Type B pancreatic cell (in vitro differentiated cells): ENCODE measurements around the gene CDH7. TPM values are rescaled to one million over a fixed set of nuclear protein-coding genes. Genes with fewer than 3 reads are reported as not detected.

Experiments
- DNase-seq: peaks from one replicate; pipeline ENCODE4 v3.0.0; 2021; ENCODE audit warnings: mixed read lengths; ENCODE audit not compliant: unreplicated experiment; ENCODE audit errors: extremely low spot score
- H3K27ac Mint-ChIP-seq: 2 replicates; pipeline ENCODE4 v1.8.0; 2021; ENCODE audit warnings: mild to moderate bottlenecking, mixed read lengths
- H3K27me3 Mint-ChIP-seq: 2 replicates; pipeline ENCODE4 v1.8.0; 2021; ENCODE audit warnings: mixed read lengths
- H3K36me3 Mint-ChIP-seq: 2 replicates; pipeline ENCODE4 v1.8.0; 2021; ENCODE audit warnings: mixed read lengths
- H3K4me1 Mint-ChIP-seq: one replicate; pipeline ENCODE4 v1.8.0; 2021; ENCODE audit warnings: mixed read lengths; ENCODE audit not compliant: unreplicated experiment
- H3K4me3 Mint-ChIP-seq: 2 replicates; pipeline ENCODE4 v1.8.0; 2021; ENCODE audit warnings: mild to moderate bottlenecking, mixed read lengths
- H3K9me3 Mint-ChIP-seq: 2 replicates; pipeline ENCODE4 v1.8.0; 2021; ENCODE audit warnings: mixed read lengths
- CTCF ChIP-seq: fragments of 200-600 bp; sonication (generic); conservative IDR thresholded peaks from 2 replicates; pipeline ENCODE4 v1.5.0; 2021; ENCODE audit warnings: antibody characterized with exemption, mild to moderate bottlenecking
- total RNA-seq: library from RNA; stranded (reverse); gene quantifications from 2 replicates; pipeline ENCODE4 v1.2.1, GENCODE V29; 2021; ENCODE audit warnings: low replicate concordance

The CDH7 gene
- total RNA-seq, 1 donor from 2014 or later, result 5.5 TPM

DNA sequence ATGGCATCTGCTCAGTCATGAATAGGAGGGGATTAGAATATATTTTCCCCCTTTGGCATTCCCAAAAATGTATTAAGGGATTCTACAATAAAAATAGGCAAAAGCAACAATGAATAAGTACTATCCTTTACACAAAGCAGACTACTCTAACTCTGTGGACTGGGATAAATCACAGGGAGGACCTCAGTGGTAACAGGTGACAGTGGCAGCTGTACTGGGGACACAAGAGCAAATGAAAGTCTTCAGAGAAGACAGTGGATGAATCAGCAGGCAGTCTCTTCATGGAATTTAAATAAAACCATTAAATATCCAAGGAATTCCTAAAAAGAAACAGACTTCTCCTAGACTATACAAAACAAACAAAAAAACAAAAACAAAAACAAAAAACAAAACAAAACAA is 4.8 kb downstream of the CDH7 start:
- TF ChIP-seq CTCF, result no peak
- H3K4me3 Mint-ChIP-seq, result no peak overlapping the region
- H3K9me3 Mint-ChIP-seq, result no peaks in the 10 kb centered on the region
- peaks cover 23% of the 10 kb centered on the region for H3K27me3 Mint-ChIP-seq
- no peak for DNase-seq
- peaks cover 15% of the 10 kb centered on the region for H3K4me1 Mint-ChIP-seq
- H3K36me3 Mint-ChIP-seq, result no peaks in the 10 kb centered on the region
- no peak overlapping the region for H3K27ac Mint-ChIP-seq

DNA sequence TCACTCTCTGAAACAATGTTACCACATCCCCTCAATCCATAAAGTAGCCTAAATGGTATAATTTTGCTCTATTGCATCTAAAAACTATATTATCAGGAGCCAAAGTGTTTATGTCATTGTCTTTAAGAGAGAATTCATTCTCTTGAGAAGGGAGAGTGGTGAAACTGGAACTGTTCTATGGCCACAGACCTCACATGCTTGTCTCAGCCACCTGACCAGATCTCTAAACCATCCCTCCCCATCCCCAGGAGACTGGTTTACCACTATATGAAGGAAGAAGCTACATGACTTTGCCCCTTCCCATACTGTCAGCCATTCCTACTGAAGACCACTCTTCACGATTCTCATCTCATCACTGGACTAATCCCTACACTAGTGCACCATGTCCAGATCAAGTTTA is 9.6 kb downstream of the CDH7 start:
- Mint-ChIP-seq H3K9me3 (no peaks in the 10 kb centered on the region), H3K27ac (no peak overlapping the region), H3K4me3 (no peak overlapping the region), H3K4me1 (peaks cover 4% of the 10 kb centered on the region), H3K36me3 (no peaks in the 10 kb centered on the region), H3K27me3 (no peaks in the 10 kb centered on the region)
- no peak for DNase-seq
- no peak for TF ChIP-seq CTCF

DNA sequence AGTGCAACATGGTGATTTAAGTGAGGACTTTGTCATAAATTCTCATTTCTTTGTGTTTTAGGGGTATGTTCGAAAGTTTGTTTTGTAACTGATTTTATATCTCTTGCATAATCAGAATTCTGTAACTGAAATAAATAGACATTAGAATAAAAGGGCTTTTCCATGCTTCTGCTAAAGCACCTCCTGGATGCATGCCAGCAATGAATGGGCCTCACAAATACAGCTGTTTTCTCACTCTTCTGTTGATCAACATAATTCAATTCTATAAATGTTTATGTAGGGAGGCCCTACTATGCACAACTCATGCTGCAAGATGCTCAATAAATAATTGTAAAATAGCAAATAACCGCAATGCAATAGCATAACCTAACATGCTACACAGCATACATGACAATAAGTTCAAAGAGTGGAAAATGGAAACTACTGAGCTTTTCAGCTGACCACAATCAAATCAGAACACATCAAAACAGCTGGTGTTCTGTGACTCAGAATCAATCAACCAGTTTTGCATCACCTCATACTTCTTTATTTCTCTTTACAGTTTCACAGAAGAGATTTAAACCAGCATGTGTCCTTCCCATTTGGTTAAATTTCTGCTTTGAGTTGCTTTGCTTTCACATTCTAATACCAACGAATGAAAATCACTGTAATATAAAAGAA is 11.0 kb downstream of the CDH7 start:
- no peaks in the 10 kb centered on the region for H3K9me3 Mint-ChIP-seq
- H3K4me1 Mint-ChIP-seq, result peaks cover 4% of the 10 kb centered on the region
- H3K27me3 Mint-ChIP-seq, result no peaks in the 10 kb centered on the region
- no peak for DNase-seq
- no peak overlapping the region for H3K27ac Mint-ChIP-seq
- no peak for TF ChIP-seq CTCF
- no peak overlapping the region for H3K4me3 Mint-ChIP-seq
- no peaks in the 10 kb centered on the region for H3K36me3 Mint-ChIP-seq

GRCh38 chr18:65762556-65762955 is 11.7 kb downstream of the CDH7 start:
- H3K36me3 Mint-ChIP-seq, result no peaks in the 10 kb centered on the region
- peaks cover 4% of the 10 kb centered on the region for H3K4me1 Mint-ChIP-seq
- no peak overlapping the region for H3K27ac Mint-ChIP-seq
- H3K27me3 Mint-ChIP-seq, result no peaks in the 10 kb centered on the region
- DNase-seq, result no peak
- H3K9me3 Mint-ChIP-seq, result no peaks in the 10 kb centered on the region
- TF ChIP-seq CTCF, result no peak
- no peak overlapping the region for H3K4me3 Mint-ChIP-seq

- no peak for DNase-seq
- Mint-ChIP-seq H3K27ac (no peak overlapping the region), H3K27me3 (no peaks in the 10 kb centered on the region), H3K9me3 (no peaks in the 10 kb centered on the region), H3K36me3 (no peaks in the 10 kb centered on the region), H3K4me3 (no peak overlapping the region), H3K4me1 (peaks cover 3% of the 10 kb centered on the region)
- TF ChIP-seq CTCF, result no peak
These were observed 16.6 kb downstream of the CDH7 start for GRCh38 chr18:65767406-65767805.
